WTC11 (cell line): ENCODE data around the gene AURKAIP1. TPM values are rescaled to one million over a fixed set of nuclear protein-coding genes. Genes with fewer than 3 reads are reported as not detected.

Experiments
- FOXJ3 ChIP-seq: sonication (generic); formaldehyde crosslinking; IDR thresholded peaks from 2 replicates; pipeline ENCODE4 v1.9.0; 2021; ENCODE audit warnings: missing genetic modification reagents, mild to moderate bottlenecking, borderline replicate concordance
- JAZF1 ChIP-seq: fragments of 250-450 bp; sonication (Bioruptor Pico); IDR thresholded peaks from 2 replicates; pipeline ENCODE4 v1.9.0; 2021; ENCODE audit warnings: moderate library complexity, mild to moderate bottlenecking, inconsistent platforms
- MXD4 ChIP-seq: fragments of 250-450 bp; sonication (Bioruptor Pico); IDR thresholded peaks from 2 replicates; pipeline ENCODE4 v1.8.0; 2021; ENCODE audit warnings: mild to moderate bottlenecking, moderate library complexity, borderline replicate concordance
- MYBL2 ChIP-seq: sonication (generic); formaldehyde crosslinking; IDR thresholded peaks from 2 replicates; pipeline ENCODE4 v1.8.1; 2023; ENCODE audit warnings: mild to moderate bottlenecking, moderate library complexity, missing genetic modification reagents
- TCF7 ChIP-seq: sonication (generic); formaldehyde crosslinking; IDR thresholded peaks from 2 replicates; pipeline ENCODE4 v1.8.0; 2022; ENCODE audit warnings: mild to moderate bottlenecking, low read depth, missing genetic modification reagents, moderate library complexity
- TEAD1 ChIP-seq: sonication (generic); formaldehyde crosslinking; IDR thresholded peaks from 2 replicates; pipeline ENCODE4 v1.8.0; 2022; ENCODE audit warnings: mild to moderate bottlenecking, missing genetic modification reagents
- TEAD4 ChIP-seq: sonication (generic); formaldehyde crosslinking; IDR thresholded peaks from 2 replicates; pipeline ENCODE4 v1.8.0; 2022; ENCODE audit warnings: mild to moderate bottlenecking, missing genetic modification reagents
- TP53 ChIP-seq: sonication (generic); formaldehyde crosslinking; IDR thresholded peaks from 2 replicates; pipeline ENCODE4 v1.8.1; 2023; ENCODE audit warnings: mild to moderate bottlenecking, missing genetic modification reagents
- ZBTB21 ChIP-seq: sonication (generic); formaldehyde crosslinking; IDR thresholded peaks from 2 replicates; pipeline ENCODE4 v1.8.1; 2023; ENCODE audit warnings: mild to moderate bottlenecking, missing genetic modification reagents, borderline replicate concordance
- ZNF263 ChIP-seq: sonication (generic); formaldehyde crosslinking; IDR thresholded peaks from 2 replicates; pipeline ENCODE4 v1.8.1; 2022; ENCODE audit warnings: low read depth, mild to moderate bottlenecking, moderate library complexity, missing genetic modification reagents
- total RNA-seq: library from RNA; stranded (reverse); gene quantifications from 3 replicates; pipeline ENCODE4 v1.2.3, GENCODE V29; 2021
- TF ChIP-seq, protein P1 (sequence below): fragments of 250-450 bp; sonication (Bioruptor Pico); IDR thresholded peaks from 2 replicates; pipeline ENCODE4 v1.9.0; 2021; ENCODE audit warnings: mild to moderate bottlenecking, borderline replicate concordance
- TF ChIP-seq, protein P2 (sequence below): sonication (generic); formaldehyde crosslinking; IDR thresholded peaks from 2 replicates; pipeline ENCODE4 v1.8.1; 2023; ENCODE audit warnings: mild to moderate bottlenecking, moderate library complexity, missing genetic modification reagents
- TF ChIP-seq, protein P3 (sequence below): sonication (generic); formaldehyde crosslinking; IDR thresholded peaks from 2 replicates; pipeline ENCODE4 v1.8.1; 2022; ENCODE audit warnings: mild to moderate bottlenecking, missing genetic modification reagents, moderate library complexity, borderline replicate concordance
- TF ChIP-seq, protein P4 (sequence below): sonication (generic); formaldehyde crosslinking; IDR thresholded peaks from 2 replicates; pipeline ENCODE4 v1.8.1; 2022; ENCODE audit warnings: low read depth, mild to moderate bottlenecking, moderate library complexity, missing genetic modification reagents, borderline replicate concordance
- TF ChIP-seq, protein P5 (sequence below): sonication (generic); formaldehyde crosslinking; conservative IDR thresholded peaks from 2 replicates; pipeline ENCODE4 v1.8.1; 2023; ENCODE audit warnings: mild to moderate bottlenecking, low read depth, missing genetic modification reagents, moderate library complexity
- TF ChIP-seq, protein P6 (sequence below): sonication (generic); formaldehyde crosslinking; conservative IDR thresholded peaks from 2 replicates; pipeline ENCODE4 v1.8.1; 2022; ENCODE audit warnings: mild to moderate bottlenecking, missing genetic modification reagents
- TF ChIP-seq, protein P7 (sequence below): sonication (generic); formaldehyde crosslinking; IDR thresholded peaks from 2 replicates; pipeline ENCODE4 v1.8.1; 2023; ENCODE audit warnings: mild to moderate bottlenecking, missing genetic modification reagents
- TF ChIP-seq, protein P8 (sequence below): sonication (generic); formaldehyde crosslinking; IDR thresholded peaks from 2 replicates; pipeline ENCODE4 v1.8.0; 2022; ENCODE audit warnings: mild to moderate bottlenecking, missing genetic modification reagents
- TF ChIP-seq, protein P9 (sequence below): fragments of 250-450 bp; sonication (Bioruptor Pico); IDR thresholded peaks from 2 replicates; pipeline ENCODE4 v1.8.0; 2021; ENCODE audit warnings: mild to moderate bottlenecking

Gene AURKAIP1
- total RNA-seq, 1 experiment from 2014 or later, result 268 TPM

DNA sequence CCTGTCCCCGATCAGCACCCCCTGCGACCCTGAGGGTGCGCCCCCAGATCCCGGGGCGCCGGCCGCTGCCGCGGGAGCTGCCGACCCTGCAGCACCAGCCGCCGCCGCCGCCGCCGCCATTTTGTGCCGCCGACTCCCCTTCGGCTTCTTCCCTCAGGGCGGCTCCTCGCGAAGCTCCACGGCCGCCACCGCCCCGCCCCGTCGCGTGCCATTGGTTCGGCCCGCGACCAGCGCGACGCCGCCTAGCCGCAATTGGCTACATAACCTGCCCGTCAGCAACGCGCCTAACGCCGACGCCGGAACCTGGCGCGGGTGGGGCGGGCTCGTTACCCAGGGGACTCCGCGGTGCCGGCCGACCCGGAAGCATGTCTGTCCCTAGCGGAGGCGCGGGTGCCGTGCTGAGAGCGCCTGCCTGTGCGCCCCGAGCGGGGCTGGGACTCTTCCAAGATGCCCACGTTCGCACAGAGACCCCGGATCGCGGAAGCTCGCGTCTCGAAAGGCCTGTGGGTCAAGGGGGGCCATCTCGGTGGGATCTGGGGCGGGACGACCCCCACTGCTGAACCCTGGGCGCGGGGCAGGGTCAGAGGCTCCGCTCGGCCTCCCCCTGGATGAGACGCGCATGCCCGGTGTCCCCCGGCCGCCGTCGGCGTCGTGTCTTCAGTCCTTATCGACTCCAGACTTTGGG, 24.3 kb upstream of the AURKAIP1 start, which contains the start of gene CCNL2 (continued):
- no peak for TF ChIP-seq FOXJ3
- TF ChIP-seq JAZF1 (CRISPR knock-in tag), result no peak
- TF ChIP-seq, protein P1, sequence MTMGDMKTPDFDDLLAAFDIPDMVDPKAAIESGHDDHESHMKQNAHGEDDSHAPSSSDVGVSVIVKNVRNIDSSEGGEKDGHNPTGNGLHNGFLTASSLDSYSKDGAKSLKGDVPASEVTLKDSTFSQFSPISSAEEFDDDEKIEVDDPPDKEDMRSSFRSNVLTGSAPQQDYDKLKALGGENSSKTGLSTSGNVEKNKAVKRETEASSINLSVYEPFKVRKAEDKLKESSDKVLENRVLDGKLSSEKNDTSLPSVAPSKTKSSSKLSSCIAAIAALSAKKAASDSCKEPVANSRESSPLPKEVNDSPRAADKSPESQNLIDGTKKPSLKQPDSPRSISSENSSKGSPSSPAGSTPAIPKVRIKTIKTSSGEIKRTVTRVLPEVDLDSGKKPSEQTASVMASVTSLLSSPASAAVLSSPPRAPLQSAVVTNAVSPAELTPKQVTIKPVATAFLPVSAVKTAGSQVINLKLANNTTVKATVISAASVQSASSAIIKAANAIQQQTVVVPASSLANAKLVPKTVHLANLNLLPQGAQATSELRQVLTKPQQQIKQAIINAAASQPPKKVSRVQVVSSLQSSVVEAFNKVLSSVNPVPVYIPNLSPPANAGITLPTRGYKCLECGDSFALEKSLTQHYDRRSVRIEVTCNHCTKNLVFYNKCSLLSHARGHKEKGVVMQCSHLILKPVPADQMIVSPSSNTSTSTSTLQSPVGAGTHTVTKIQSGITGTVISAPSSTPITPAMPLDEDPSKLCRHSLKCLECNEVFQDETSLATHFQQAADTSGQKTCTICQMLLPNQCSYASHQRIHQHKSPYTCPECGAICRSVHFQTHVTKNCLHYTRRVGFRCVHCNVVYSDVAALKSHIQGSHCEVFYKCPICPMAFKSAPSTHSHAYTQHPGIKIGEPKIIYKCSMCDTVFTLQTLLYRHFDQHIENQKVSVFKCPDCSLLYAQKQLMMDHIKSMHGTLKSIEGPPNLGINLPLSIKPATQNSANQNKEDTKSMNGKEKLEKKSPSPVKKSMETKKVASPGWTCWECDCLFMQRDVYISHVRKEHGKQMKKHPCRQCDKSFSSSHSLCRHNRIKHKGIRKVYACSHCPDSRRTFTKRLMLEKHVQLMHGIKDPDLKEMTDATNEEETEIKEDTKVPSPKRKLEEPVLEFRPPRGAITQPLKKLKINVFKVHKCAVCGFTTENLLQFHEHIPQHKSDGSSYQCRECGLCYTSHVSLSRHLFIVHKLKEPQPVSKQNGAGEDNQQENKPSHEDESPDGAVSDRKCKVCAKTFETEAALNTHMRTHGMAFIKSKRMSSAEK (CRISPR knock-in tag), result no peak
- no peak for TF ChIP-seq TP53 (CRISPR knock-in tag)
- TF ChIP-seq, protein P2, sequence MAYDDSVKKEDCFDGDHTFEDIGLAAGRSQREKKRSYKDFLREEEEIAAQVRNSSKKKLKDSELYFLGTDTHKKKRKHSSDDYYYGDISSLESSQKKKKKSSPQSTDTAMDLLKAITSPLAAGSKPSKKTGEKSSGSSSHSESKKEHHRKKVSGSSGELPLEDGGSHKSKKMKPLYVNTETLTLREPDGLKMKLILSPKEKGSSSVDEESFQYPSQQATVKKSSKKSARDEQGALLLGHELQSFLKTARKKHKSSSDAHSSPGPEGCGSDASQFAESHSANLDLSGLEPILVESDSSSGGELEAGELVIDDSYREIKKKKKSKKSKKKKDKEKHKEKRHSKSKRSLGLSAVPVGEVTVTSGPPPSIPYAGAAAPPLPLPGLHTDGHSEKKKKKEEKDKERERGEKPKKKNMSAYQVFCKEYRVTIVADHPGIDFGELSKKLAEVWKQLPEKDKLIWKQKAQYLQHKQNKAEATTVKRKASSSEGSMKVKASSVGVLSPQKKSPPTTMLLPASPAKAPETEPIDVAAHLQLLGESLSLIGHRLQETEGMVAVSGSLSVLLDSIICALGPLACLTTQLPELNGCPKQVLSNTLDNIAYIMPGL (CRISPR knock-in tag), result no peak; the same call in 1 of the 2 replicates
- TF ChIP-seq, protein P3, sequence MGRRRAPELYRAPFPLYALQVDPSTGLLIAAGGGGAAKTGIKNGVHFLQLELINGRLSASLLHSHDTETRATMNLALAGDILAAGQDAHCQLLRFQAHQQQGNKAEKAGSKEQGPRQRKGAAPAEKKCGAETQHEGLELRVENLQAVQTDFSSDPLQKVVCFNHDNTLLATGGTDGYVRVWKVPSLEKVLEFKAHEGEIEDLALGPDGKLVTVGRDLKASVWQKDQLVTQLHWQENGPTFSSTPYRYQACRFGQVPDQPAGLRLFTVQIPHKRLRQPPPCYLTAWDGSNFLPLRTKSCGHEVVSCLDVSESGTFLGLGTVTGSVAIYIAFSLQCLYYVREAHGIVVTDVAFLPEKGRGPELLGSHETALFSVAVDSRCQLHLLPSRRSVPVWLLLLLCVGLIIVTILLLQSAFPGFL, result no peak
- no peak for TF ChIP-seq TCF7 (CRISPR knock-in tag)
- TF ChIP-seq, protein P4, sequence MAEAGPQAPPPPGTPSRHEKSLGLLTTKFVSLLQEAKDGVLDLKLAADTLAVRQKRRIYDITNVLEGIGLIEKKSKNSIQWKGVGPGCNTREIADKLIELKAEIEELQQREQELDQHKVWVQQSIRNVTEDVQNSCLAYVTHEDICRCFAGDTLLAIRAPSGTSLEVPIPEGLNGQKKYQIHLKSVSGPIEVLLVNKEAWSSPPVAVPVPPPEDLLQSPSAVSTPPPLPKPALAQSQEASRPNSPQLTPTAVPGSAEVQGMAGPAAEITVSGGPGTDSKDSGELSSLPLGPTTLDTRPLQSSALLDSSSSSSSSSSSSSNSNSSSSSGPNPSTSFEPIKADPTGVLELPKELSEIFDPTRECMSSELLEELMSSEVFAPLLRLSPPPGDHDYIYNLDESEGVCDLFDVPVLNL (CRISPR knock-in tag), result no peak
- TF ChIP-seq, protein P5, sequence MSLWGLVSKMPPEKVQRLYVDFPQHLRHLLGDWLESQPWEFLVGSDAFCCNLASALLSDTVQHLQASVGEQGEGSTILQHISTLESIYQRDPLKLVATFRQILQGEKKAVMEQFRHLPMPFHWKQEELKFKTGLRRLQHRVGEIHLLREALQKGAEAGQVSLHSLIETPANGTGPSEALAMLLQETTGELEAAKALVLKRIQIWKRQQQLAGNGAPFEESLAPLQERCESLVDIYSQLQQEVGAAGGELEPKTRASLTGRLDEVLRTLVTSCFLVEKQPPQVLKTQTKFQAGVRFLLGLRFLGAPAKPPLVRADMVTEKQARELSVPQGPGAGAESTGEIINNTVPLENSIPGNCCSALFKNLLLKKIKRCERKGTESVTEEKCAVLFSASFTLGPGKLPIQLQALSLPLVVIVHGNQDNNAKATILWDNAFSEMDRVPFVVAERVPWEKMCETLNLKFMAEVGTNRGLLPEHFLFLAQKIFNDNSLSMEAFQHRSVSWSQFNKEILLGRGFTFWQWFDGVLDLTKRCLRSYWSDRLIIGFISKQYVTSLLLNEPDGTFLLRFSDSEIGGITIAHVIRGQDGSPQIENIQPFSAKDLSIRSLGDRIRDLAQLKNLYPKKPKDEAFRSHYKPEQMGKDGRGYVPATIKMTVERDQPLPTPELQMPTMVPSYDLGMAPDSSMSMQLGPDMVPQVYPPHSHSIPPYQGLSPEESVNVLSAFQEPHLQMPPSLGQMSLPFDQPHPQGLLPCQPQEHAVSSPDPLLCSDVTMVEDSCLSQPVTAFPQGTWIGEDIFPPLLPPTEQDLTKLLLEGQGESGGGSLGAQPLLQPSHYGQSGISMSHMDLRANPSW (CRISPR knock-in tag), result no peak
- peak; percentile 45; the same call in 1 of the 2 replicates for TF ChIP-seq MYBL2
- TF ChIP-seq, protein P6, sequence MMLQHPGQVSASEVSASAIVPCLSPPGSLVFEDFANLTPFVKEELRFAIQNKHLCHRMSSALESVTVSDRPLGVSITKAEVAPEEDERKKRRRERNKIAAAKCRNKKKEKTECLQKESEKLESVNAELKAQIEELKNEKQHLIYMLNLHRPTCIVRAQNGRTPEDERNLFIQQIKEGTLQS (CRISPR knock-in tag), result no peak
- no peak for TF ChIP-seq ZBTB21 (CRISPR knock-in tag)
- no peak; the same call in 1 of the 2 replicates for TF ChIP-seq TEAD1 (CRISPR knock-in tag)
- TF ChIP-seq MXD4, result no peak
- TF ChIP-seq, protein P7, sequence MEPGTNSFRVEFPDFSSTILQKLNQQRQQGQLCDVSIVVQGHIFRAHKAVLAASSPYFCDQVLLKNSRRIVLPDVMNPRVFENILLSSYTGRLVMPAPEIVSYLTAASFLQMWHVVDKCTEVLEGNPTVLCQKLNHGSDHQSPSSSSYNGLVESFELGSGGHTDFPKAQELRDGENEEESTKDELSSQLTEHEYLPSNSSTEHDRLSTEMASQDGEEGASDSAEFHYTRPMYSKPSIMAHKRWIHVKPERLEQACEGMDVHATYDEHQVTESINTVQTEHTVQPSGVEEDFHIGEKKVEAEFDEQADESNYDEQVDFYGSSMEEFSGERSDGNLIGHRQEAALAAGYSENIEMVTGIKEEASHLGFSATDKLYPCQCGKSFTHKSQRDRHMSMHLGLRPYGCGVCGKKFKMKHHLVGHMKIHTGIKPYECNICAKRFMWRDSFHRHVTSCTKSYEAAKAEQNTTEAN (CRISPR knock-in tag), result peak; percentile 78; the same call in 1 of the 2 replicates
- TF ChIP-seq, protein P8, sequence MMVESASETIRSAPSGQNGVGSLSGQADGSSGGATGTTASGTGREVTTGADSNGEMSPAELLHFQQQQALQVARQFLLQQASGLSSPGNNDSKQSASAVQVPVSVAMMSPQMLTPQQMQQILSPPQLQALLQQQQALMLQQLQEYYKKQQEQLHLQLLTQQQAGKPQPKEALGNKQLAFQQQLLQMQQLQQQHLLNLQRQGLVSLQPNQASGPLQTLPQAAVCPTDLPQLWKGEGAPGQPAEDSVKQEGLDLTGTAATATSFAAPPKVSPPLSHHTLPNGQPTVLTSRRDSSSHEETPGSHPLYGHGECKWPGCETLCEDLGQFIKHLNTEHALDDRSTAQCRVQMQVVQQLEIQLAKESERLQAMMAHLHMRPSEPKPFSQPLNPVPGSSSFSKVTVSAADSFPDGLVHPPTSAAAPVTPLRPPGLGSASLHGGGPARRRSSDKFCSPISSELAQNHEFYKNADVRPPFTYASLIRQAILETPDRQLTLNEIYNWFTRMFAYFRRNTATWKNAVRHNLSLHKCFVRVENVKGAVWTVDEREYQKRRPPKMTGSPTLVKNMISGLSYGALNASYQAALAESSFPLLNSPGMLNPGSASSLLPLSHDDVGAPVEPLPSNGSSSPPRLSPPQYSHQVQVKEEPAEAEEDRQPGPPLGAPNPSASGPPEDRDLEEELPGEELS (CRISPR knock-in tag), result peak; percentile 86; the same call in 1 of the 2 replicates
- TF ChIP-seq, protein P9, sequence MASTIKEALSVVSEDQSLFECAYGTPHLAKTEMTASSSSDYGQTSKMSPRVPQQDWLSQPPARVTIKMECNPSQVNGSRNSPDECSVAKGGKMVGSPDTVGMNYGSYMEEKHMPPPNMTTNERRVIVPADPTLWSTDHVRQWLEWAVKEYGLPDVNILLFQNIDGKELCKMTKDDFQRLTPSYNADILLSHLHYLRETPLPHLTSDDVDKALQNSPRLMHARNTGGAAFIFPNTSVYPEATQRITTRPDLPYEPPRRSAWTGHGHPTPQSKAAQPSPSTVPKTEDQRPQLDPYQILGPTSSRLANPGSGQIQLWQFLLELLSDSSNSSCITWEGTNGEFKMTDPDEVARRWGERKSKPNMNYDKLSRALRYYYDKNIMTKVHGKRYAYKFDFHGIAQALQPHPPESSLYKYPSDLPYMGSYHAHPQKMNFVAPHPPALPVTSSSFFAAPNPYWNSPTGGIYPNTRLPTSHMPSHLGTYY (CRISPR knock-in tag), result no peak
- TF ChIP-seq TEAD4 (CRISPR knock-in tag), result peak; percentile 9; the same call in 1 of the 2 replicates
- TF ChIP-seq ZNF263 (CRISPR knock-in tag), result no peak
